DND-41 (cell line): ENCODE data around the gene BATF2.

ENCODE experiments used
- ATAC-seq: fragments of 200-7000 bp; cut with Tn5 transposase; 3 replicates; pipeline ENCODE4 v1.9.1; 2021; ENCODE audit warnings: low read depth; ENCODE audit not compliant: insufficient read depth
- DNase-seq: peaks from one replicate; pipeline ENCODE4 v3.0.0-alpha.2; 2020
- H2AFZ ChIP-seq: 2 replicates; pipeline ENCODE4 v1.6.0; 2012; ENCODE audit warnings: low read depth, low read length
- H3K27ac ChIP-seq: 2 replicates; pipeline ENCODE4 v1.5.1; 2012; ENCODE audit warnings: low read length, inconsistent platforms
- H3K27me3 ChIP-seq: fragments of 200-600 bp; sonication (generic); 2 replicates; pipeline ENCODE4 v1.6.0; 2012; ENCODE audit warnings: low read length, mild to moderate bottlenecking, inconsistent platforms; ENCODE audit not compliant: insufficient read depth, poor library complexity
- H3K36me3 ChIP-seq: 2 replicates; pipeline ENCODE4 v1.5.1; 2012; ENCODE audit warnings: low read length, inconsistent platforms; ENCODE audit not compliant: insufficient read depth
- H3K4me1 ChIP-seq: 2 replicates; pipeline ENCODE4 v1.5.1; 2012; ENCODE audit warnings: mild to moderate bottlenecking, low read length; ENCODE audit not compliant: insufficient read depth
- H3K4me2 ChIP-seq: 2 replicates; pipeline ENCODE4 v1.6.0; 2012; ENCODE audit warnings: mild to moderate bottlenecking, moderate library complexity, low read length, inconsistent platforms; ENCODE audit not compliant: insufficient read depth
- H3K4me3 ChIP-seq, 2 experiments: fragments of 200-600 bp in 1 of 2; shearing (Covaris generic) in 1 of 2; 2 replicates each; pipeline ENCODE4 v1.5.1; 2012 to 2016; ENCODE audit warnings: inconsistent platforms in 2 of 2, low read length in 2 of 2, mild to moderate bottlenecking in 2 of 2, low read depth in 1 of 2, moderate library complexity in 1 of 2
- H3K79me2 ChIP-seq: 2 replicates; pipeline ENCODE4 v1.6.0; 2012; ENCODE audit warnings: low read length, inconsistent platforms; ENCODE audit not compliant: insufficient read depth
- H3K9ac ChIP-seq: 2 replicates; pipeline ENCODE4 v1.6.0; 2012; ENCODE audit warnings: low read depth, mild to moderate bottlenecking, inconsistent platforms, low read length, moderate library complexity
- H3K9me3 ChIP-seq: 2 replicates; pipeline ENCODE4 v1.5.1; 2012; ENCODE audit warnings: low read length, moderate library complexity, mild to moderate bottlenecking, inconsistent platforms; ENCODE audit not compliant: insufficient read depth, severe bottlenecking
- H4K20me1 ChIP-seq: 2 replicates; pipeline ENCODE4 v1.6.0; 2012; ENCODE audit warnings: low read length; ENCODE audit not compliant: insufficient read depth
- CTCF ChIP-seq: IDR thresholded peaks from 2 replicates; pipeline ENCODE4 v1.5.1; 2012; ENCODE audit warnings: borderline replicate concordance, low read length, moderate library complexity, mild to moderate bottlenecking; ENCODE audit not compliant: poor library complexity, severe bottlenecking; ENCODE audit errors: extremely low read depth
- EZH2 ChIP-seq: IDR thresholded peaks from 3 replicates; pipeline ENCODE4 v1.6.1; 2012; ENCODE audit warnings: borderline replicate concordance, low read depth, mild to moderate bottlenecking, moderate library complexity, low read length, inconsistent platforms; ENCODE audit not compliant: severe bottlenecking

Gene BATF2

GRCh38 chr11:64994318-64994717, 2.5 kb downstream of the BATF2 start:
- no peak overlapping the region for H3K4me3 ChIP-seq
- no peaks in the 10 kb centered on the region for H3K36me3 ChIP-seq
- no peaks in the 10 kb centered on the region for H3K9me3 ChIP-seq
- H3K4me1 ChIP-seq = peaks cover 22% of the 10 kb centered on the region
- H3K27me3 ChIP-seq = no peaks in the 10 kb centered on the region
- H3K4me2 ChIP-seq = no peak overlapping the region
- H3K27ac ChIP-seq = no peak overlapping the region
- H4K20me1 ChIP-seq = no peaks in the 10 kb centered on the region
- H2AFZ ChIP-seq = no peak overlapping the region
- H3K9ac ChIP-seq = no peak overlapping the region
- ATAC-seq (no peak), DNase-seq (no peak)
- TF ChIP-seq EZH2 (no peak), CTCF (no peak)
- no peaks in the 10 kb centered on the region for H3K79me2 ChIP-seq

DNA sequence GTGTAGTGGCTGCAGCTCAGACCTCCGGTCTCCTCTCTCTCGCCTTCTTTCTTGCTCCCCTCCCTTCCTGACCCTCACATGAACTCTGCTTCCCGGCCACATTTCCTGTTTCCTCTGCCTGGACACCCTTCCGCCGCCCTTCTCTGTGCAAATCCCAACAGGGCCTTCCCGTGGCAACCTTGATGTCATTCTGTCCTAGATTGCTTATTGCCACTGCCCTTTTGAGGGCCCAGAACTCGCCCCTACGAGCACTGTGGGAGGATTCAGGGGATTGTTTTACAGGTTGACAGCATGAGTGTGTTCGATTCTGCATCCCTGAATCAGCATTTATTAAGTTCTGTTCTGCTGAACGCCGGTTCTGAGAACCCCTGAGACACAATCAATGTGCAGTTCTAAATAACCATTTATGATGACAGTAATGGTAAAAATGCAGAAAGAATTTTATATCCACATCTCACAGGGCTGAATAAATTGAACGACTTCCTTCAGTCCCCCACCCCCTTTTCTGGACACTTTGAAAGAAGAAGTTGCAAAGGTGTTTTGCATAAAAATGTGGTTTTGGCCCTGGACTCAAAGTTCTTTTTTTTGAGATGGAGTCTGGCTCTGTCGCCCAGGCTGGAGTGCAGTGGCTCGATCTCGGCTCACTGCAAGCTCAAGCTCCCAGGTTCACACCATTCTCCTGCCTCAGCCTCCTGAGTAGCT, 6.4 kb downstream of the BATF2 start:
- Histone ChIP-seq H3K4me2 (no peak overlapping the region), H4K20me1 (no peaks in the 10 kb centered on the region), H3K9ac (no peak overlapping the region), H2AFZ (no peak overlapping the region), H3K9me3 (no peaks in the 10 kb centered on the region), H3K36me3 (no peaks in the 10 kb centered on the region), H3K27me3 (peaks cover 3% of the 10 kb centered on the region), H3K27ac (no peak overlapping the region), H3K4me3 (no peak overlapping the region), H3K79me2 (no peaks in the 10 kb centered on the region), H3K4me1 (no peaks in the 10 kb centered on the region)
- DNase-seq = no peak
- no peak for ATAC-seq
- TF ChIP-seq CTCF (no peak), EZH2 (no peak)

GRCh38 chr11:64989416-64989815, 7.4 kb downstream of the BATF2 start:
- Histone ChIP-seq H3K4me1 (no peaks in the 10 kb centered on the region), H3K36me3 (no peaks in the 10 kb centered on the region), H2AFZ (no peak overlapping the region), H3K4me2 (no peak overlapping the region), H3K4me3 (no peak overlapping the region), H3K9ac (no peak overlapping the region), H3K9me3 (no peaks in the 10 kb centered on the region), H3K79me2 (no peaks in the 10 kb centered on the region), H4K20me1 (no peaks in the 10 kb centered on the region), H3K27me3 (peaks cover 3% of the 10 kb centered on the region), H3K27ac (no peak overlapping the region)
- no peak for ATAC-seq
- TF ChIP-seq EZH2 (no peak), CTCF (no peak)
- DNase-seq = no peak
